ENCODE data around the gene MIAT.
A peak's percentile ranks its signal among the peaks of the same experiment; 100 is the strongest.

MIAT gene

DNA sequence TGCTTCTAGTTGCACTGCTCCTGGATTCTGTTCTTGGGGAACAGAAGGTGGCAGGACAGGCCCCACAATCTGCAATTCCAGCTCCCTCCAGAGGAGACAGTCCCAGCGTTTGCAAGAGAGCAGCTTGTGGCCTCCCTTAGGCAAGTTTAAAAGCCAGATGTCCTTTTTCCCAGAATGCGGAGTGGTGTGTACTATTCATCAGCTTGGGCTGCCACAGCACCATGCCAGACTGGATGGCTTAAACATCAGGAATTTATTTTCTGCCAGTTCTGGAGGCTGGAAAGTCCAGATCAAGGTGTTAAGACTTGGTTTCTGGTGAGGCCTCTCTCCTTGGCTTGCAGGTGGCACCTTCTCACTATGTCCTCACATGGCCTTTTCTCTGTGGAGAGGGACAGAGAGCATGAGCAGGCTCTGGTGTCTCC is 11.7 kb downstream of the MIAT start:
- DNase-seq (ENCODE audit: low read depth): peak; percentile 67

DNA sequence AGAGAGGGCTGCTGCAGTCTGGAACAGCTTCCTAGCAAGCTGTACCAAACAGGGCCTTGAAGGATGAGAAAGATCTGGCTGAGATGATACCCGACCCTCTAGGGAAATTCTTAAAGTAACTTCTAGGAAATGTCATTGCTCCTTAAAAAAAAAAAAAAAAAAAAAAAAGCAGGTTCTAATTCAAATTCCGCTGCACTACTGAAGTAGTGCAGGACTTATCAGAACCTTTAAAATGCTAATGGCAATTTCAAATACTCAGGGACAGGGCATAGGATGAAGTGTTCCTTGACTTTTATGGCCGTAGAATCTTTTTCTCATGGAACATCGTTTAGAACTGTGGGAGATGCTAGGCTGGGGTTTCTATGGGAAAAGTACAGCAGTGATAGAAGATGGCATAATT is 13.1 kb downstream of the MIAT start:
- DNase-seq (ENCODE audit: low read depth): no peak

DNA sequence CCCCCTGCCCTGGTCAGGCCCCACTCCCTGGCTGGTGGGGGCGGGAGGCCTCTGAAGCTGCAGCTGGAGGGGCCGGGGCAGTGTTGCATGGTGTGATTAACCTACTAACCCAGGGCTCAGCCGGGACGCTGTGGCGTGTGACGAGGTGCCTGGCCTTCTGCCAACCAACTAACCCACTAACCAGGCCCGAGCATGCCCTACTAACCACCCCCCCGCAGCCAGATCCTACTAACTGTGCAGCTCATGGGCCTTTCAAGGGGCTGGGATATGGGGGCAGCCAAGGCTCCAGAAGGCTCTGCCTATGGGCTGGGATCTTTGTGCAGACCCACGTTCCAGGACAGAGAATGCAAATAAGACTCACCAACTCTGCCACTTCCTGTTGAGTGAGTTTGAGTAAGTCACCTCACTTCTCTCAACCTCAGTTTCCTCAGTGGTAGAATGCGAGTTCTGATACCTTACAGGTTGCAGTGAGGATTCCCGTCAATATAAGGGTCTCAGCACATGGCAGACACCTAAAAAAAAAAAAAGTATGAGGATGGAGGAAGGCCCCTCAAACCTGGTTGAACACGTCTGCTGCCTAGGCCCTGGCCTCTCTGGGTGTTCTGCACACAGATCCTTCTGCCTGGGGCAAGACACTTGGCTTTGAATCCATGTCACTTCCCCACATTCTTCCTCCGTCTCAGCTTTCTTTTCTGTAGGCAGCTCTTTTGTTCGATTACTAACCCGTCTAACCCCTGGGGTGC is 14.1 kb downstream of the MIAT start:
- no peak for DNase-seq (ENCODE audit: low read depth)

GRCh38 chr22:26672060-26672471 is 14.7 kb downstream of the MIAT start:
- DNase-seq (ENCODE audit: low read depth): no peak

GRCh38 chr22:26672590-26673468 is 15.4 kb downstream of the MIAT start:
- peak; percentile 91 for DNase-seq (ENCODE audit: low read depth)

DNA sequence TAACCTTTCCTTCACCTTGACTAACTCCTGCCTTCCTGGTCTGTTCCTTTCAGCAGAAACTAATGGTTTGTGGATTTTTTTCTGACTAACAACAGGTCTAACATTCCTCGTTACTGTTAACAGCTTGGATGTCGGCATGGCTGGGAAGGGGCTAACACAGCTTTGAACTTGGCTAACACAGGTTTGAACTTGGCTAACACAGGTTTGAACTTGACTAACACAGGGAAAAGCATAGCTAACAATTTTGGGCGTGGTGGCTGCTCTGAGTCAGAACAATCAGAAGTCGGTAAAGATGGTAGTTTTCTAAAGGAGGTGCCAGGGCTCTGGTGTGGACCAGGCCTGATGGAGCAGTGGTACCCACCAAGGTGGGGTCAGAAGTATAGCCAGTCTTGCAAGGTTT is 16.1 kb downstream of the MIAT start:
- DNase-seq (ENCODE audit: low read depth): no peak

- no peak for DNase-seq (ENCODE audit: low read depth)
Observed at GRCh38 chr22:26674211-26675190, 17.1 kb downstream of the MIAT start.

DNA sequence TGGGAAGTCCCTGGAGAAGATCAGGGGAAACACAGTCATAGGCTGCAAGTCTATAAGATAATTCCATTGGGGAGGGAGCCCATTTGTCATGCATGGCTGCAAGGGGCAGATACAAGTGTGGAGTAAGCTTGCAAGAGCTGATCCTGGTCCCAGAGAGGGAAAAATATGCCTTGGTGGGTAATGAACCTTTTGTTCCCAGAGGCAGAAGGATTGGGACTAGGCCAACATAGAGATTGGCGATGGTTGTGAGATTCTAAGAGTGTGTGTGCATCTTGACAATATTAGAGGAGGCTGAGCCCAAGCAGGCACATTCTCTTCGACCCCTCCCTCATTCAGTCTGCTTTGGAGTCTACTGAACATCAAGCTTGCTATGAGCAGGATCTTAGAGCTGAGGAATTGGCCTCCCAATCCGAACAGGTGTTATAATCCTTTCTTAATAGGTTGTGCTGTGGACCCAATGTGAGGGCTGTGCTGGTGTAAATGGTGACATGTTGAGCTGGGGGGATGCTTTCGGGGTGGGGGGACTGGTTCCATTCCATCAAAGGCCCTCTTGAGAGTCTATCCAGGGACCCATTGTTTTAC is 18.4 kb downstream of the MIAT start:
- no peak for DNase-seq (ENCODE audit: low read depth)

- DNase-seq (ENCODE audit: low read depth): no peak
Observed at GRCh38 chr22:26677217-26677616, 19.8 kb downstream of the MIAT start.

DNA sequence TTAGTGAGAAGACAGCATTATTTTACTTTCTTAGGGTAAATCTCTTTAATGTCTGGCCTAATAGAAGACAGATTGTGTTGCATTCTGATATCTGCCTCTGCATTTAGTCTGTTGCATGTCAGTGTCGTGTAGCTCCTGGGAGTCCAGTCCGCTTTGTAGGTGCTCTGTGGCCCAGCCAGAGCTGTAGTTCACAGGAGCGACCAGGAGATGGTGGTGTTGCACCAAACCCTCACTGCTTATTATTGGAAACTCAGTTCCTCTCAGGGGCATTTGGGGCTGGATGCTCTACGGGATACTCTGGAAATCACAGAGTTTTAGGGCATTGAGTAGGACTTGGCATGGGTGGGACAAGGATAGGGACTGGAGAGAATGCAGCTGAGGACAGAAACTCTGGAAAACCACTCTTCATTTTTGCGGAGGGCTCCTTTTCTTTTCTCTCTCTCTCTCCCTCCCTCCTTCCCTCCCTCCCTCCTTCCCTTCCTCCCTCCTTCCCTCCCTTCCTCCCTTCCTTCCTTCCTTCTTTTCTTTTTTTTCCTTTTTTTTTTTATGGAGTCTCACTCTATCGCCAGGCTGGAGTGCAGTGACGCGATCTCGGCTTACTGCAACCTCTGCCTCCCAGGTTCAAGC is 21.7 kb downstream of the MIAT start:
- peak; percentile 62 for DNase-seq (ENCODE audit: low read depth)

- no peak for DNase-seq (ENCODE audit: low read depth)
Observed at GRCh38 chr22:26680485-26680884, 23.1 kb downstream of the MIAT start.

DNA sequence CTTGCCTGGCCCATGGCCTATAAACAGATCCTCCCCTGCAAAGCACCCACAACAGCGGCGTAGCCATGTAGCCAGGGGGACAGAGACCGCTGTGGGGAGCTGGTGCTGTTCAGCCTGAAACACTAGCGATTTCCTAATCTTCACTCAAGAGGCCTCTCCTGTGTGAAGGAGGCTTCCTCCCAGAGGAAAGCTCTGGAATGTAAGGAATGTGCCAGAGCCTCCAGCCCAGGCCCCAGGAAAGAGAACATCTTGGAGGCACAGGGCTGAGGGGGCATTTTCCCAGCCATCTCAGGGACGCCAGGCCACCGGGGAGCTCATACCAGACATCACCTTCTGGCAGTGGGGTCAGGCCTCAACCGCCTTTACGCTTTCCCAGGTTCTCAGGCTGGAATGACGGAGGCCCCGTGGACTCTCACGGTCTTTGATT is 24.0 kb downstream of the MIAT start:
- DNase-seq (ENCODE audit: low read depth): no peak

- no peak for DNase-seq (ENCODE audit: low read depth)
Observed at GRCh38 chr22:26684168-26684567, 26.8 kb downstream of the MIAT start.

DNA sequence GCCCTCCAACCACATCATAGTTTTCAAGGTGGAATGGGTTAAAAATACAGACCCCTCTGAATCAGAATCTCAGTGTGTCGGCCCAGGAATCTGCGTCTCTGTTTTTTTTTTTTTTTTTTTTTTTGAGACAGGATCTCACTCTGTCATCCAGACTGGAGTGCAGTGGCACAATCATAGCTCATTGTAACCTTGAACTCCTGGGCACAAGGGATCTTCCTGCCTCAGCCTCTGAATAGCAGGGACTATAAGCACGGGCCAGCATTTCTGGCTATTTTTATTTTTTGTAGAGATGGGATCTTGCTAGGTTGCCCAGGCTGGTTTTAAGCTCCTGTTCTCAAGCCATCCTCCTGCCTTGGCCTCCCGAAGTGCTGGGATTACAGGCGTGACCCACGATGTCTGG is 28.2 kb downstream of the MIAT start:
- no peak for DNase-seq (ENCODE audit: low read depth)

- no peak for DNase-seq (ENCODE audit: low read depth)
Observed at GRCh38 chr22:26687439-26687838, 30.1 kb downstream of the MIAT start.

DNA sequence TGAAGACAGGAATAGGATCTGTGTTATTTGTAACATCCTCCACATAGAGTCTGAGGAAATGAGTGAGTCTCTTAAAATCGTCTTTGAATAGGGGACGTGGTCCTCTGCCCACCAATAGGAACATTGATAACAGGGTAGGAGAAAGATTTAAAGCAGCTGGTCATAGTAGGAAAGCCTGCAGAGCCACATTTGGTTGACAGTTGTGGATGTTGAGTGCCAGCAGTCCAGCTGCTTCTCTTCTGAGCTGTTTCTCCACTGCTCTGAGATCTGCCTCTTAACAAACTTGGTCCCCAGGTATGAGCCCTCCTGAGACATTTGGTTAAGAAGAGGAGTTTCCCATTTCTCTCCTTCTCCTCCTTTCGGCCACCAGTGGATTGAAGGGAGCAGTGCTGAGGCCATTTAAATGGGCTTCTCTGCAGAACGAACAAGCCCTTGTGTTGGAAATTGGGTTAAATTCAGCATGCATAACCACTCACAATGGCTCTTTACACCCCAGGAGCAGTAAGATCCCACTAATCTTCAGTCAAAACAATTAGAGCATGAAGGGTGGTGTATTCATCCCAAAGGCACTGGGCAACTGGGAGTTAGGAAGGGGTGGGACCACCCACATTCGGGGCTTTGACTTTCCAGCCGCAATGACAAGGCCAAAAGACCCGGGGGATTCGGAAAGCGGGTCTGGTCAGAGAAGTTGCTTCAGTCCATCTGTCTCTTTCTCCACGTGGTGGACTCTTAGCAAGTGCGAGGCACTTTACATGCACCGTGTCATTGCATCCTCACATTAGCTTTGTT is 32.3 kb downstream of the MIAT start:
- DNase-seq (ENCODE audit: low read depth): no peak

DNA sequence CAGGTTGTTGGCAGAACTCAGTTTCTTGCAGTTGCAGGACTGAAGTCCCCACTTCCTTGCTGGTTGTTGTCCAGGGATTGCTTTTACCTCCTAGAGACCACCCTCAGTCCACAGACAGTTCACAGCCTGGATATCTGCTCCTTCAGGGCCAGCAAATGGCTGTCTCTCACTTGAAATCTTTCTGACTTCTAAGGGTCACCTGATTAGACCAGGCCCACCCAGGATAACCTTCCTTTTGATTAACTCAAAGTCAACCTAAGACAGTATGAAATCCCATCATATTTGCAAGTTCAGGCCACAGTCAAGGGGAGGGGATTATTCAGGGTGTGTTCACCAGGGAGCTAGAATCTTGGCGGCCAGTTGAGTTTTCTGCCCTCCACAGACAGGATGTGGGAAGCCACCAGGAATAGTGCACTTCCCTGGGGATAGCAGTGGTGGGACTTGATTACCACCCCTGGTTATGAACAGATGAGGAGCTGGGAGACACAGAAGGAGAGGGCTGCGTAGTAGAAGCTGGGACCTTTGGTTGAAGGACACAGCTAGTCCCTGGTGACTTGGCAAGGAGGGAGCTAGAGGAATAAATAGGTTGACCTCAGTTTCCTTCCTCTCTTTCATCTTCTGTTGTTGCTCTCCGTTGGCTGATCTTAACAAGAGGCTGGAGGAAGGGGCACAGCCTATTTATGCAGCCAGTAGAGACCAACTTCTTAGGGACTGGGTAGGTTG is 33.4 kb downstream of the MIAT start:
- no peak for DNase-seq (ENCODE audit: low read depth)

DNA sequence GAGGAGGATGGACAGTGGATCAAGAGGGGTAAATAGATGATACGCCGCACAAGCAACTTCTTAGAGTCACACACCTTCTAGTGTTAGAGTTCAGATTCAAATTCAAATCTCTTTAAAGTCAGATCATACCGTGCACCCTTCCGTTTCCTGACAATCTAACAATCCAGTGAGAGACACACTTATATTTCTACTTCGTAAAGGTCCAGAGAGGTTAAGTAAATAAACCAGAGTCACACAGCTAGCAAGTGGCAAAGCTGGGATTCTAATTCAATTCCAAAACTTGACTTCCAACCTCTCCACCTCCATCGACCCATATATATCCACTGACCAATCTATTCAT is 34.0 kb downstream of the MIAT start:
- no peak for DNase-seq (ENCODE audit: low read depth)

- no peak for DNase-seq (ENCODE audit: low read depth)
Observed at GRCh38 chr22:26692215-26692614, 34.8 kb downstream of the MIAT start.

DNA sequence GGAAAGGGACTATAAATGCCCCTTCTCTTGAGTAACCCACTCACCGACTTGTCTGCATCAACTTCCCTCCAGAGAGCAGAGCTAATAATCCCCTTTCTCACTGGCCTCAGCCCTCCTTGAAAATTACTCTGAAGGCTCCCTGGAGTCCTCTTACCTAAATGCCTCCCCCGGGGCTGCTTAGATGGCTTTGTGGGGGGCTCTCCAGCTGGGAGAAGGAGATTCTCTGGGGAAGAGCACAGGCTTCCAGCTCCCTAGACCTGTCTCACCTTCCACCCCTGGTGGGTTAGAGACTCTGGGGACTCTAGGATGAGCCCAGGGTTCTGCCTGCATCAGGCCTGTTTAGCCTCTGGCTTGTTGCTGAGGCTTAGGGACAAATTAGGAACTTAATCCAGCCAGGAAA is 39.8 kb downstream of the MIAT start:
- no peak for DNase-seq (ENCODE audit: low read depth)

All from GM04504 (cell line).